K562 (cell line): ENCODE results near the gene LDB2. TPM values are rescaled to one million over a fixed set of nuclear protein-coding genes. Genes with fewer than 3 reads are reported as not detected.

Experiments used
- BRF1 ChIP-seq: IDR thresholded peaks from 3 replicates; pipeline ENCODE4 v1.6.1; 2011; ENCODE audit warnings: borderline replicate concordance, mild to moderate bottlenecking; ENCODE audit not compliant: insufficient read length; ENCODE audit errors: extremely low read depth
- LEF1 ChIP-seq: fragments of 450-650 bp; IDR thresholded peaks from 2 replicates; pipeline ENCODE4 v1.6.1; 2016; ENCODE audit warnings: mild to moderate bottlenecking
- MLLT1 ChIP-seq, 2 experiments: fragments of 450-650 bp; IDR thresholded peaks; 2 replicates each; pipeline ENCODE4 v1.6.1; 2016
- NCOR1 ChIP-seq: fragments of 450-650 bp; IDR thresholded peaks from 2 replicates; pipeline ENCODE4 v1.6.1; 2016; ENCODE audit warnings: mild to moderate bottlenecking, moderate library complexity
- SIRT6 ChIP-seq: IDR thresholded peaks from one replicate; pipeline ENCODE4 v1.6.1; 2012; ENCODE audit warnings: low read depth, mild to moderate bottlenecking, control low read depth, inconsistent platforms, low read length, moderate library complexity
- TCF3 ChIP-seq: sonication (generic); formaldehyde crosslinking; IDR thresholded peaks from 2 replicates; pipeline ENCODE4 v1.4.0; 2020; ENCODE audit warnings: mild to moderate bottlenecking, missing genetic modification reagents
- ZNF140 ChIP-seq: fragments of 250-450 bp; sonication (Bioruptor Pico); IDR thresholded peaks from 2 replicates; pipeline ENCODE4 v1.8.0; 2021; ENCODE audit warnings: moderate library complexity, mild to moderate bottlenecking, inconsistent platforms
- ZNF830 ChIP-seq: fragments of 250-450 bp; sonication (Bioruptor Pico); IDR thresholded peaks from 2 replicates; pipeline ENCODE4 v1.5.0; 2021; ENCODE audit warnings: mild to moderate bottlenecking
- ZSCAN32 ChIP-seq: fragments of 450-650 bp; formaldehyde crosslinking; IDR thresholded peaks from 2 replicates; pipeline ENCODE4 v1.4.0; 2020; ENCODE audit warnings: mild to moderate bottlenecking, moderate library complexity
- polyA plus RNA-seq, 8 experiments: library from polyadenylated mRNA; depleted of rRNA in 4 of 8; stranded (reverse) in 5 of 8; unstranded in 3 of 8; fragments of >200 nt; fragmentation: Nextera tagmentation in 2 of 8; fragmentation: Illumina TruSeq in 1 of 8; extraction: Ambion mirVana in 2 of 8; extraction: Trizol in 1 of 8; gene quantifications; 2 replicates each; pipeline versions ENCODE4 v1.2.1 to v1.2.3, GENCODE V29; 2011 to 2014; ENCODE audit warnings: inconsistent platforms in 1 of 8, missing spikeins in 1 of 8
- total RNA-seq, 7 experiments: library from RNA; depleted of rRNA in 6 of 7; stranded (reverse); fragments of >200 nt in 6 of 7; fragmentation: Illumina TruSeq in 2 of 7; extraction: Trizol in 2 of 7; gene quantifications; 2 replicates each; pipeline versions ENCODE4 v1.2.1 to v1.2.3, GENCODE V29; 2011 to 2021; ENCODE audit warnings: low replicate concordance in 1 of 7
- TF ChIP-seq, protein P1 (sequence below): fragments of 250-450 bp; sonication (Bioruptor Pico); IDR thresholded peaks from 2 replicates; pipeline ENCODE4 v1.4.0; 2020
- TF ChIP-seq, protein P2 (sequence below), 2 experiments: IDR thresholded peaks; 2 replicates each; pipeline ENCODE4 v1.6.1; 2012; ENCODE audit warnings: improper control_type of control experiment in 2 of 2, low read depth in 2 of 2, low read length in 2 of 2, borderline replicate concordance in 1 of 2

LDB2 gene
- total and polyA plus RNA-seq, 9 of the 15 experiments (the other 6 are each of a cell fraction or from before 2014, with no cell fraction given), result 0.10 to 0.20 TPM; not detected in 7

DNA sequence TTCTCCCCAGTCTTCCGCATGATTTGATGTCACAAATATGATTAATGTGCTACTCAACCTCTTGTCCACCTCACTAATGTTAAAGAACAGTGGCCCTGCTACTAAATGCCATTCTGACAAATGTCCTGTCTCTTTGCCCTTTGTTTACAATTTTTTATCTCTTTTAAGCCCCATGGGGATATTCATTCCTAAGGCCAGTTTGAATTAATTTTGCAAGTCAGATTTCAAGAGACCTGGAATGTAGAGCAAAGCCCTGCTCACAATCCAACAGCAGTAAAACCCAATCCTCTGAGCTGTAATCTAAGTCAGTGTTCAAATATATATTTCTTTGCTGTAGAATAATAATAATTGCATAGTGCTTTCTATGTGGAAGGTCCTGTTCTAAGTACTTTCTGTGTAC is 81.2 kb downstream of the LDB2 start (continued):
- TF ChIP-seq, protein P1, sequence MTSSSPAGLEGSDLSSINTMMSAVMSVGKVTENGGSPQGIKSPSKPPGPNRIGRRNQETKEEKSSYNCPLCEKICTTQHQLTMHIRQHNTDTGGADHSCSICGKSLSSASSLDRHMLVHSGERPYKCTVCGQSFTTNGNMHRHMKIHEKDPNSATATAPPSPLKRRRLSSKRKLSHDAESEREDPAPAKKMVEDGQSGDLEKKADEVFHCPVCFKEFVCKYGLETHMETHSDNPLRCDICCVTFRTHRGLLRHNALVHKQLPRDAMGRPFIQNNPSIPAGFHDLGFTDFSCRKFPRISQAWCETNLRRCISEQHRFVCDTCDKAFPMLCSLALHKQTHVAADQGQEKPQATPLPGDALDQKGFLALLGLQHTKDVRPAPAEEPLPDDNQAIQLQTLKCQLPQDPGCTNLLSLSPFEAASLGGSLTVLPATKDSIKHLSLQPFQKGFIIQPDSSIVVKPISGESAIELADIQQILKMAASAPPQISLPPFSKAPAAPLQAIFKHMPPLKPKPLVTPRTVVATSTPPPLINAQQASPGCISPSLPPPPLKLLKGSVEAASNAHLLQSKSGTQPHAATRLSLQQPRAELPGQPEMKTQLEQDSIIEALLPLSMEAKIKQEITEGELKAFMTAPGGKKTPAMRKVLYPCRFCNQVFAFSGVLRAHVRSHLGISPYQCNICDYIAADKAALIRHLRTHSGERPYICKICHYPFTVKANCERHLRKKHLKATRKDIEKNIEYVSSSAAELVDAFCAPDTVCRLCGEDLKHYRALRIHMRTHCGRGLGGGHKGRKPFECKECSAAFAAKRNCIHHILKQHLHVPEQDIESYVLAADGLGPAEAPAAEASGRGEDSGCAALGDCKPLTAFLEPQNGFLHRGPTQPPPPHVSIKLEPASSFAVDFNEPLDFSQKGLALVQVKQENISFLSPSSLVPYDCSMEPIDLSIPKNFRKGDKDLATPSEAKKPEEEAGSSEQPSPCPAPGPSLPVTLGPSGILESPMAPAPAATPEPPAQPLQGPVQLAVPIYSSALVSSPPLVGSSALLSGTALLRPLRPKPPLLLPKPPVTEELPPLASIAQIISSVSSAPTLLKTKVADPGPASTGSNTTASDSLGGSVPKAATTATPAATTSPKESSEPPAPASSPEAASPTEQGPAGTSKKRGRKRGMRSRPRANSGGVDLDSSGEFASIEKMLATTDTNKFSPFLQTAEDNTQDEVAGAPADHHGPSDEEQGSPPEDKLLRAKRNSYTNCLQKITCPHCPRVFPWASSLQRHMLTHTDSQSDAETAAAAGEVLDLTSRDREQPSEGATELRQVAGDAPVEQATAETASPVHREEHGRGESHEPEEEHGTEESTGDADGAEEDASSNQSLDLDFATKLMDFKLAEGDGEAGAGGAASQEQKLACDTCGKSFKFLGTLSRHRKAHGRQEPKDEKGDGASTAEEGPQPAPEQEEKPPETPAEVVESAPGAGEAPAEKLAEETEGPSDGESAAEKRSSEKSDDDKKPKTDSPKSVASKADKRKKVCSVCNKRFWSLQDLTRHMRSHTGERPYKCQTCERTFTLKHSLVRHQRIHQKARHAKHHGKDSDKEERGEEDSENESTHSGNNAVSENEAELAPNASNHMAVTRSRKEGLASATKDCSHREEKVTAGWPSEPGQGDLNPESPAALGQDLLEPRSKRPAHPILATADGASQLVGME (CRISPR knock-in tag), result no peak
- TF ChIP-seq NCOR1 (no peak), ZSCAN32 (CRISPR knock-in tag) (no peak), TCF3 (CRISPR knock-in tag) (no peak), SIRT6 (no peak), ZNF830 (CRISPR knock-in tag) (no peak), BRF1 (no peak), MLLT1 (IDR thresholded peaks at IDR 0.05) (no peak), LEF1 (no peak), ZNF140 (CRISPR knock-in tag) (no peak)
- TF ChIP-seq, protein P2, sequence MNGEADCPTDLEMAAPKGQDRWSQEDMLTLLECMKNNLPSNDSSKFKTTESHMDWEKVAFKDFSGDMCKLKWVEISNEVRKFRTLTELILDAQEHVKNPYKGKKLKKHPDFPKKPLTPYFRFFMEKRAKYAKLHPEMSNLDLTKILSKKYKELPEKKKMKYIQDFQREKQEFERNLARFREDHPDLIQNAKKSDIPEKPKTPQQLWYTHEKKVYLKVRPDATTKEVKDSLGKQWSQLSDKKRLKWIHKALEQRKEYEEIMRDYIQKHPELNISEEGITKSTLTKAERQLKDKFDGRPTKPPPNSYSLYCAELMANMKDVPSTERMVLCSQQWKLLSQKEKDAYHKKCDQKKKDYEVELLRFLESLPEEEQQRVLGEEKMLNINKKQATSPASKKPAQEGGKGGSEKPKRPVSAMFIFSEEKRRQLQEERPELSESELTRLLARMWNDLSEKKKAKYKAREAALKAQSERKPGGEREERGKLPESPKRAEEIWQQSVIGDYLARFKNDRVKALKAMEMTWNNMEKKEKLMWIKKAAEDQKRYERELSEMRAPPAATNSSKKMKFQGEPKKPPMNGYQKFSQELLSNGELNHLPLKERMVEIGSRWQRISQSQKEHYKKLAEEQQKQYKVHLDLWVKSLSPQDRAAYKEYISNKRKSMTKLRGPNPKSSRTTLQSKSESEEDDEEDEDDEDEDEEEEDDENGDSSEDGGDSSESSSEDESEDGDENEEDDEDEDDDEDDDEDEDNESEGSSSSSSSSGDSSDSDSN (IDR thresholded peaks at IDR 0.05; ENCODE audit: borderline replicate concordance in 1 of 2, low read depth in 2 of 2, low read length in 2 of 2), result no peak
